GM18502 (cell line): Measurements from ENCODE around the gene NUDCD3.

Experiments used
- ATAC-seq: cut with Tn5 transposase; IDR thresholded peaks from one replicate; pipeline ENCODE4 v1.9.1; 2021; ENCODE audit warnings: mild to moderate bottlenecking; ENCODE audit not compliant: unreplicated experiment, poor library complexity

The NUDCD3 gene

DNA sequence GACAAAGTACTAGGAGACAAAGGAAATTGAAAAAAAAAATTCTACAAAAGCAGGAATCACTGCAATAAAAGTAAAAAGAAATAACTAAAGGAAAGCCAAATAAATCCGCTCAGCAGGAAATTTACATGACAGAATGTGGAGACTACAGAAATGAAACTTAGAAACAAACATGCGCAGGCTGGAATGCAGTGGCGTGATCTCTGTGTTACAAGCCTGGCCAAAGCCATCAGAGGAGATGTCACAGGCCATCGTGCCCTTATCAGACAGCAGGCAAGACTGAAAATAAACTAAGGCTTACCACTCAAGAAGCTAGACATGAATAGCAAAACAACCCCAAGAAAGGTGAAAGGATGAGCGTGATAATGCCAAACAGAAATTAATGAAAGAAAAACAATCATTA is 158.8 kb downstream of the NUDCD3 start:
- no peak for ATAC-seq

DNA sequence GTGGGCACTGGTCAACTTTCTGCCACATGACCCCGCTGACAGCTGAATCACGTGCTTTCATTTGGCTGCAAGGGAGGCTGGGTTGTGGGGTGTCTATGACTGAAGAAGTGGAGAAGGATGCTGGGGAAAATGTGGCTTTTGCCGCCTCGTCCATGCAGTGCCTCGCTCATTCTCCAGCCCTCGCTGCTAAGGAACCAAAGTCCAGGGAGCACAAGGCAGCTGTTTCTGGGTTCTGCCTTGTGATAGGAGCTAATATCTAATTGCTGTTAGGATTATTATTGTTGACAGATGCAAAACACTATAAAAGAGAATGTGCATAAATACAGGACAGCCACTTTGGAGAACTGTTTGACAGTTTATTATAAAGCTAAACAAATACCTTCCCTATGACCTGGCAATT is 160.1 kb downstream of the NUDCD3 start:
- no peak for ATAC-seq

DNA sequence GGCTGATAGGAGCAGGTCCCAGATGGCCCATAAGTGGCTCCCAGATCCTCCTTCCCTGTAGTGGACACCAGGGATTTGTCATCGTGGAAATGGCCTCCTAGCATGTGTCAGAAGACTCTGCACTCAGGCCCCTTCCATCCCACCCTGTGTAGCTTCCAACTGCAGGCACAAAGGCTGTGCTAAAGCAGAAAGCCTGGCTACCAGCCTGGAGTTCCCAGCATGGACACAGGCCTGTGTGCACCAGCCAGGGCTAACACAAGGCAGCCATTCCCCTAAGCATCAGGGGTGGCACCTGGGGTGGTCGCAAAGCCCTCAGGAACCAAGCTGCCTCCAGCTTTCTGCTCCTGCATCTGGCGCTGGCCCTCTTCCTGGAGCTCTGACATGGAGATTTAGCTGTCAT is 160.6 kb downstream of the NUDCD3 start:
- no peak for ATAC-seq
